ENCODE results near the gene TRAP1. TPM values are rescaled to one million over a fixed set of nuclear protein-coding genes. Genes with fewer than 3 reads are reported as not detected.

Gene TRAP1
- polyA plus RNA-seq, 2 of the 4 experiments (the other 2 are of a cell fraction) = 103 to 198 TPM

- TF ChIP-seq BCL3 (IDR thresholded peaks at IDR 0.05) (no peak), CBX2 (IDR thresholded peaks at IDR 0.05; ENCODE audit: borderline replicate concordance, low read depth) (no peak), EHF (CRISPR knock-in tag; IDR thresholded peaks at IDR 0.05) (no peak), ESRRA (IDR thresholded peaks at IDR 0.05; ENCODE audit: borderline replicate concordance, low read length) (no peak), REST (IDR thresholded peaks at IDR 0.05) (no peak), MAFK (IDR thresholded peaks at IDR 0.05; ENCODE audit: partially characterized antibody) (no peak), HOXB5 (CRISPR knock-in tag; IDR thresholded peaks at IDR 0.05) (no peak), FOSB (CRISPR knock-in tag; IDR thresholded peaks at IDR 0.05) (no peak), CEBPB (IDR thresholded peaks at IDR 0.05) (no peak), HOXB13 (CRISPR knock-in tag; IDR thresholded peaks at IDR 0.05; ENCODE audit: low read depth) (no peak), RAD21 (conservative IDR thresholded peaks at IDR 0.05 in 1 of 2, IDR thresholded peaks at IDR 0.05 in 1 of 2) (no peak), ZFP36 (IDR thresholded peaks at IDR 0.05; ENCODE audit: borderline replicate concordance, partially characterized antibody) (no peak)
Observed at GRCh38 chr16:3689731-3690130, 27.6 kb downstream of the TRAP1 start (continued).

- WGBS (ENCODE audit: missing lambda C conversion rate) = 95% methylated on average over 9 of the region's 9 CpGs
- Histone ChIP-seq H3K4me1 (peaks cover 9% of the 10 kb centered on the region; the same call in 2 of the 3 replicates), H3K9me3 (no peaks in the 10 kb centered on the region), H3K27ac (no peak overlapping the region), H3K4me2 (no peak overlapping the region), H3K4me3 (no peak overlapping the region)
- POLR2A ChIA-PET = interaction anchor here (1.4 kb wide), 1 partner anchor 30 kb away, joined by 4 read pairs; the partner anchor contains the start of gene TRAP1
- FAIRE-seq (no peak), ATAC-seq (no peak), DNase-seq (ENCODE audit: low read depth in 1 of 2, low spot score in 1 of 2) (no peak)
- no peak for TF ChIP-seq ELK1 (IDR thresholded peaks at IDR 0.05; ENCODE audit: low read depth, low read length)
- CTCF ChIA-PET = interaction anchor here (0.6 to 1.6 kb wide), 4 partner anchors 8 to 563 kb away, joined by 3 to 6 read pairs (median 4); no protein-coding TSS in a partner anchor
Observed at GRCh38 chr16:3687792-3688191, 29.5 kb downstream of the TRAP1 start.

- no peak overlapping the region for H3K4me2 ChIP-seq
- no peak for ATAC-seq
- POLR2A ChIA-PET = no interaction called here
- TF ChIP-seq HOXB13 (CRISPR knock-in tag; IDR thresholded peaks at IDR 0.05; ENCODE audit: low read depth) (no peak), SREBF2 (IDR thresholded peaks at IDR 0.05) (no peak), FOSB (CRISPR knock-in tag; IDR thresholded peaks at IDR 0.05) (no peak), CEBPB (IDR thresholded peaks at IDR 0.05) (no peak), HMGXB4 (CRISPR knock-in tag; IDR thresholded peaks at IDR 0.05; ENCODE audit: borderline replicate concordance) (no peak), HOXA7 (CRISPR knock-in tag; IDR thresholded peaks at IDR 0.05) (no peak), POLR2AphosphoS2 (conservative IDR thresholded peaks at IDR 0.05; ENCODE audit: low read length) (no peak), TFCP2L1 (CRISPR knock-in tag; IDR thresholded peaks at IDR 0.05) (no peak), FOXS1 (CRISPR knock-in tag; IDR thresholded peaks at IDR 0.05) (no peak)
- CTCF ChIA-PET = interaction anchor here (0.7 to 1.6 kb wide), 3 partner anchors 9 to 35 kb away, joined by 3 to 6 read pairs (median 3); no protein-coding TSS in a partner anchor
- H3K4me3 ChIP-seq = no peak overlapping the region
- WGBS (ENCODE audit: missing lambda C conversion rate) = 92% methylated on average over 7 of the region's 7 CpGs
- H3K9me3 ChIP-seq = no peaks in the 10 kb centered on the region
- H3K27ac ChIP-seq = no peak overlapping the region
- peaks cover 9% of the 10 kb centered on the region; the same call in 2 of the 3 replicates for H3K4me1 ChIP-seq
- no peak for FAIRE-seq
- no peak for DNase-seq (ENCODE audit: low read depth in 1 of 2, low spot score in 1 of 2)
Observed at GRCh38 chr16:3687021-3687420, 30.3 kb downstream of the TRAP1 start.

Data from A549 (cell line).